NCI-H2029 treated with DMSO at 0.1 percent for 48 hours (cell line): Measurements from ENCODE around the gene RARRES2.

ENCODE experiments used
- DNase-seq: peaks from one replicate; lab custom pipeline; 2025; lab: John Stamatoyannopoulos, UW

The RARRES2 gene

GRCh38 chr7:150361807-150362621, 20.6 kb upstream of the RARRES2 start:
- DNase-seq: no peak

DNA sequence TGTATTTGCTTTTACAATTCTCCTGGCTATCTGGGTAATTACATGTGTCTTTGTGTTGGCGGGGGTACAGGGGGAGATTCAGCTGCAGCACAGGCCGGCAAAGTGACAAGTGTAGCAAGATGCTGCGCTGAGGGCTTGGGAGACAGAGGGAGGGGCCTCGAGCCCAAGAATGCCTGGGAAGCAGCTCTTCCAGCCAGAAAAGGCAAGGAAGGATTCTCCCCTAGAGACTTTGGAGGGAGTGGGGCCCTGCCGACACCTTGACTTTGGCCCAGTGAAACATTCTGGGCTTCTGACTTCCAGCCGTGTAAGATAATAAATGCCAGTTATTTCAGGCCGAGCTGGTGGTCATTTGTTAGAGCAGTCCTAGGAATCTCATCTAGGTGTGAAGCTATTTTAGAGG, 20.0 kb upstream of the RARRES2 start:
- no peak for DNase-seq

DNA sequence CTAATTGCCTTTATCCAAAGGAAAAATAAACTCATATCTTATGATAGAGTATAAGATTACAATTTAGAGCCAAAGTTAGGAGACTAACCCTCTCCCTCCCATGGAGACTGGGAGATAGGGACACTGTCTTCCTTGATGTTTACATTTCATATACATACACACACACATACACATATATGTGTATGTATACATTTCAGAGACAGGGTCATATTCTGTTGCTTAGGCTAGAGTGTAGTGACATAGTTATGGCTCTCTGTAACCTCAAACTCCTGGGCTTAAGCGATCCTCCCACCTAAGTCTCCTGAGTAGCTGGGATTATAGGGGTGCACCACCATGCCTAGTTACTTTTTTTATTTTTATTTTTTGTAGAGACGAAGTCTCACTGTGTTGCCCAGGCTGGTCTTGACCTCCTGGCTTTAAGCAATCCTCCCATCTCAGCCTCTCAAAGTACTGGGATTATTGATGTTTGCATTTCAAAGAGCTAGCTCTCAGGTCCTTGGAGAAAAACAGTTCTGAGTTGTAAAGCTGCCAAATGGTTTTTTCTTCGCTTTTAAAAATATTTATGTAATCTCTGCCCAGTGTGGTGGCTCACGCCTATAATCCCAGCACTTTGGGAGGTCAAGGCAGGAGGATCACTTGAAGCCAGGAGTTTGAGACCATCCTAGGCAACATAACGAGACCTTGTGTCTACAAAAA, 19.1 kb upstream of the RARRES2 start:
- no peak for DNase-seq

- no peak for DNase-seq
Measured at GRCh38 chr7:150359622-150360362, 18.4 kb upstream of the RARRES2 start.

DNA sequence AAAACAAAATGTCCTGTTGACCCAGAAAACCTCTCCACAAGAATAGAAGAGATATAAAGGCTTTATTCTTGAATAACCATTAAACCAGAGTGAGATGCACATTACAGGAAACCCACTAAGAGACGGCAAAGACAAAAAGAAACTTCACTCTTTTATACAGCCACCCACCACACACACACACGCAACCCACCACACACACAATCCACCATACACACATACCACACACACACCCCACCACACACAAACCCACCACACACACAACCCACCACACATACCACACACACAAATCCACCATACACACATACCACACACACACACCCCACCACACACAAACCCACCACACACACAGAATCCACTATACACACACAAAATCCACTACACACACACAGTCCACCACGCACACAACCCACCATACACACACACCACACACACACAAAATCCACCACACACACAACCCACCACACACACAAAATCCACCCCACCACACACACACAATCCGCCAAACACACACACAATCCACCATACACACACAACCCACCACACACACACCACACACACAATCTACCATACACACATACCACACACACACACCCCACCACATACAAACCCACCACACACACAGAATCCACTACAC, 17.7 kb upstream of the RARRES2 start:
- no peak for DNase-seq

GRCh38 chr7:150358433-150358832, 17.0 kb upstream of the RARRES2 start:
- no peak for DNase-seq

- DNase-seq: no peak
Measured at GRCh38 chr7:150357771-150358427, 16.5 kb upstream of the RARRES2 start.

GRCh38 chr7:150357270-150357669, 15.8 kb upstream of the RARRES2 start:
- DNase-seq: peak; percentile 14

GRCh38 chr7:150356265-150356897, 15.0 kb upstream of the RARRES2 start:
- DNase-seq: peak; percentile 56

- DNase-seq: no peak
Measured at GRCh38 chr7:150355666-150356059, 14.2 kb upstream of the RARRES2 start.

GRCh38 chr7:150351587-150352194, 10.3 kb upstream of the RARRES2 start:
- no peak for DNase-seq

DNA sequence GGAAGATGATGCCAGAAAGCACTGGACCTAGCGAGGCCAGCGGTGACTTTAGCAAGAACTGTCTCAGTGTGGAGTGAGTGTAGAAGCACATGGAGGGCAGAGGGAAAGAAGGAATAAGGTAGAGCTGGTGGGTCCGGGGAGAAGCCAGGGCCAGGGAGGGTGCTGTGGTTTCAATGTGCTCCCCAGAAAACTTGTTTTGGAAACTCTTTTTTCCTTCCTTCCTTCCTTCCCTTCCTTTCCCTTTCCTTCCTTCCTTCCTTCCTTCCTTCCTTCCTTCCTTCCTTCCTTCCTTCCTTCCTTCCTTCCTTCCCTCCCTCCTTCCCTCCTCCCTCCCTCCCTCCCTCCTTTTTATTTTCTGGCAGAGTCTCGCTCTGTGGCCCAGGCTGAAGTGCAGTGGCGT, 5.5 kb upstream of the RARRES2 start:
- DNase-seq: no peak

DNA sequence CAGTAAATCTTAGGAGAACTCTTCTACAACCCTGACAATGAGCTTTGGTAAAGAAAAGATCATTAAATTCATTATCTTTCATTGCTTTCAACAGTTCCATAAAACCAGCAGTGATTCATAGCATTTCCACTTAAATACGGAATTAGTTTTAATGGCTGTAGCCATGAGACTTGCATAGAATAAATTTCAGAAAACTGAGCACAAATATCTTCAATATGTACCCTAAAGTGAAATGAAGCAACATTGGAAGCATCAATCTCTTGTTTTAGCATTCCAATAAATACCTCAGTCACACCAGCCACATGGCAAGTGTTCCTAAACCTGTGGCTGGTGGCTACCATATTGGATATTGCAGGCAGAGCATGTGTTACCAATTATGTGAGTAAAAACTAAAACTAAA, 3.6 kb upstream of the RARRES2 start:
- DNase-seq: no peak

DNA sequence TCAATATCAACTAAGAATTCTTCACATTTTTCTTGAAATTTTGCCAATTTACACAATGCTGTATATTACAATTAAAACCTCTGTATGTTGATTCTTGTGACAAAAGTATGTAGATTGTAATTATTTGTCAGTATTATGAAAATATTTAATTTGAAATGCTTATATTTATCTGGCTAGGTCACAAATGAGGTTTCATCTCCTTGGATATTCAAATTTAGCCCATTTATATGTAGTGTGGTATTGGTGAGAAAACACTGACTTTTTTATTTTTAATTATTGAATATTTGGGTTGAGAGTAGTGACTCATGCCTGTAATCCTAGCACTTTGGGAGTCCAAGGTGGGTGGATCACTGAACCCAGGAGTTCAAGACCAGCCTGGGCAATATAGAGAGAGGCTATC, 2.9 kb upstream of the RARRES2 start:
- DNase-seq: no peak

- DNase-seq: no peak
Measured at GRCh38 chr7:150343225-150343624, 1.8 kb upstream of the RARRES2 start.

DNA sequence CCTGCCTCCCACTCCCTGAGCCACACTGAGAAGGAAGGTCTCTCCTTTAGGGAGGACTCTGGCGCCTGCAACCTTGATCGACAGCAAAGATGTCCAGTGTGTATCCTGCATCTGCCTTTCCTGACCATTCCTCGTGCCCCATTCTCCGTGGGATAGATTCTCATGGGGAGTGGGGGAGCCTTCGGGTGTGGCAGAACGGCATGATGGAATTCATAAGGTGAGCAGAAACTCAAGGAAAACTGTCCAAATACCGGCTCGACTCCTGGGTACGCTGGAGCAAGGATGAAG, 636 bp upstream of the RARRES2 start:
- no peak for DNase-seq

DNA sequence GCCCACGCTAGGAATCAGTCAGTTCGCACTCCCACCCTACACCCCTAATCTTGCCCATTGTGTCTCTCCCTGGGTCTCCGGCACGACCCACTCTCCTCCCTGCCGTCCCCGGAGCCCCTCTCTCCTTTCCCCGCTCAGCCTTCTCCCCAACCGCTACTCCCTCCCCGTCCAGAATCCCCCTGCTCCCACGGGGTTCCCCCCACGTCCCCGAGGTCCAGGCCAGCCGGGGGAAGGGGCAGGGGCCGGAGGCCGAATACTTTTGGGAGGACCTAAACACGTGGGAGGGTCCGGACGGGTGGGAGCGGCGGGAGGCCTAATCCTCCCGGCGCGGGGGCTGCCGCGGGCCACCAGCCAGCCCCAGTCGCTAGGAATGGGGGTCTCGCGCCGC, 560 bp downstream of the RARRES2 start:
- no peak for DNase-seq

GRCh38 chr7:150340024-150340749, 1.2 kb downstream of the RARRES2 start:
- no peak for DNase-seq

GRCh38 chr7:150339409-150339809, 2.0 kb downstream of the RARRES2 start:
- no peak for DNase-seq

DNA sequence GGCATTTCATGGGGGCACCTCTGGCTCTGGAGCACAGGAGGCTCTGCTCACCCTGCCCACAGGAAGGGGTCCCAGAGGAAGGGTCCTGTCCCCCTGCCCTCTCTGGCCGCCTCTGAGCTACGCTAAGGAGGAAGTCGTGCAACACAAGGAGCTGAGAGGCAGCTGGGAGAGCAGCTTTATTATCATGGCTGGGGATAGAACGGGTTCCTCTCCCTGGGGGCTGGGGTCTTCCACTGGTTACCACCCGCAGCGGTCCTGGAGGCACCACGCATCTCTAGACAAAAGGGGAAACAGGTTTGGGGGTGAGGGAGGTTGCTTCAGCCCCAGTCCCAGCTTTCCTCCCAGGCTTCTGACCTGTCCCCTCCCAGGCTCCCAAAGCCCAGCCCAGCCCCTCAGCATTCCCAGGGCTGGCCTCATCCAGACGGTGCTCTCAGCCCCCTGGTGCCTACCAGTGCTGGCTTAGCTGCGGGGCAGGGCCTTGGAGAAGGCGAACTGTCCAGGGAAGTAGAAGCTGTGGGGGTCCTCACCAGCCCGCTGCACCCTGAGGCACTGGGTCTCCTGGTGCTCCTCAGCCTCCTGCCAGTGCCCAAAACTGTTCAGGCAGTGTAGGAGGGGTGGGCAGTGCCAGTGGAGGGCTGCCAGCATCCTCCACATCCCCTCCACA, 3.1 kb downstream of the RARRES2 start:
- DNase-seq: no peak
